H1 (cell line): ENCODE measurements around the gene RIMBP2. TPM values are rescaled to one million over a fixed set of nuclear protein-coding genes. Genes with fewer than 3 reads are reported as not detected.

Source experiments
- CTCF ChIA-PET: fragments of 300-600 bp; sonication (Branson Sonifier 250); formaldehyde crosslinking; loops from one replicate; lab custom pipeline; 2021; ENCODE audit not compliant: partially characterized antibody; lab: Charles Lee
- POLR2A ChIA-PET: fragments of 300-600 bp; sonication (Branson Sonifier 250); formaldehyde crosslinking; loops from one replicate; lab custom pipeline; 2021; ENCODE audit warnings: inconsistent platforms; ENCODE audit not compliant: partially characterized antibody; lab: Charles Lee
- DNase-seq, 2 experiments: peaks; one replicate each; pipeline versions ENCODE4 v3.0.0 to v3.0.0-alpha.2; 2010 to 2022; ENCODE audit warnings: low spot score in 2 of 2, low read depth in 1 of 2, mixed read lengths in 1 of 2
- FAIRE-seq: peaks from 2 replicates; lab custom pipeline; 2011; peaks lifted over from hg19 to GRCh38; lab: Jason Lieb, UNC
- H2AFZ ChIP-seq: 2 replicates; pipeline ENCODE4 v1.8.1; 2012; ENCODE audit warnings: low read length, inconsistent platforms
- H2AK5ac ChIP-seq: 2 replicates; pipeline ENCODE4 v1.6.1; 2013; ENCODE audit warnings: low read depth, low read length
- H2BK120ac ChIP-seq: replicated peaks from 2 replicates; pipeline ENCODE3; 2013; ENCODE audit warnings: low read depth, low read length, inconsistent platforms
- H2BK12ac ChIP-seq: 2 replicates; pipeline ENCODE4 v1.6.1; 2013; ENCODE audit warnings: low read depth, low read length
- H2BK15ac ChIP-seq: 2 replicates; pipeline ENCODE4 v1.6.1; 2013; ENCODE audit warnings: low read length
- H2BK20ac ChIP-seq: 2 replicates; pipeline ENCODE4 v1.6.1; 2013; ENCODE audit warnings: low read length
- H2BK5ac ChIP-seq: 2 replicates; pipeline ENCODE4 v1.6.1; 2013; ENCODE audit warnings: low read depth, low read length
- H3K14ac ChIP-seq: 2 replicates; pipeline ENCODE4 v1.6.1; 2013; ENCODE audit warnings: inconsistent platforms; ENCODE audit not compliant: insufficient read length
- H3K18ac ChIP-seq: 2 replicates; pipeline ENCODE4 v1.6.1; 2013; ENCODE audit warnings: low read length; ENCODE audit errors: extremely low read depth
- H3K23ac ChIP-seq: 2 replicates; pipeline ENCODE4 v1.6.1; 2013; ENCODE audit warnings: inconsistent platforms; ENCODE audit not compliant: insufficient read length
- H3K23me2 ChIP-seq: 2 replicates; pipeline ENCODE4 v1.6.1; 2013; ENCODE audit warnings: low read depth, low read length
- H3K27ac ChIP-seq: 2 replicates; pipeline ENCODE4 v1.6.1; 2011; ENCODE audit warnings: low read depth, low read length, inconsistent platforms
- H3K27me3 ChIP-seq, 4 experiments: replicated peaks in 1 of 4; 1 replicate in 1 of 4; 2 replicates in 3 of 4; pipeline versions ENCODE4 v1.6.1 to v1.8.1; 2011 to 2013; ENCODE audit warnings: low read length in 3 of 4, mild to moderate bottlenecking in 3 of 4, inconsistent platforms in 2 of 4, mixed read lengths in 2 of 4, moderate library complexity in 1 of 4; ENCODE audit not compliant: control insufficient read depth in 3 of 4, insufficient read depth in 3 of 4; ENCODE audit errors: extremely low read depth in 1 of 4
- H3K36me3 ChIP-seq, 4 experiments: 2 replicates each; pipeline versions ENCODE4 v1.6.1 to v1.8.1; 2011 to 2013; ENCODE audit warnings: mild to moderate bottlenecking in 4 of 4, low read length in 3 of 4, moderate library complexity in 2 of 4, control low read depth in 1 of 4, inconsistent platforms in 1 of 4; ENCODE audit not compliant: insufficient read depth in 4 of 4, control insufficient read depth in 2 of 4
- H3K4ac ChIP-seq: replicated peaks from 2 replicates; pipeline ENCODE3; 2013; ENCODE audit warnings: low read length, low read depth, mixed read lengths, inconsistent platforms; ENCODE audit not compliant: insufficient read length
- H3K4me1 ChIP-seq, 4 experiments: replicated peaks in 1 of 4; 1 replicate in 1 of 4; 2 replicates in 3 of 4; pipeline versions ENCODE4 v1.6.1 to v1.8.1; 2011 to 2013; ENCODE audit warnings: low read length in 3 of 4, inconsistent platforms in 2 of 4, mixed read lengths in 1 of 4; ENCODE audit not compliant: insufficient read depth in 4 of 4, control insufficient read depth in 3 of 4
- H3K4me2 ChIP-seq, 2 experiments: 2 replicates each; pipeline versions ENCODE4 v1.6.1 to v1.8.1; 2011 to 2013; ENCODE audit warnings: low read depth in 2 of 2, low read length in 2 of 2, control low read depth in 1 of 2, inconsistent platforms in 1 of 2, mild to moderate bottlenecking in 1 of 2; ENCODE audit not compliant: insufficient read depth in 1 of 2
- H3K4me3 ChIP-seq, 4 experiments: fragments of 200-600, 300-600 bp in 1 of 4; sonication (generic), shearing (Covaris generic), sonication (Bioruptor Twin) in 1 of 4; 2 replicates each; pipeline versions ENCODE4 v1.5.1 to v1.8.1; 2011 to 2016; ENCODE audit warnings: low read length in 4 of 4, low read depth in 3 of 4, control low read depth in 2 of 4, inconsistent platforms in 2 of 4, mild to moderate bottlenecking in 2 of 4, mixed read lengths in 1 of 4, moderate library complexity in 1 of 4; ENCODE audit not compliant: insufficient read depth in 2 of 4; ENCODE audit errors: extremely low read depth in 1 of 4
- H3K56ac ChIP-seq: replicated peaks from 2 replicates; pipeline ENCODE3; 2013; ENCODE audit warnings: low read depth, mild to moderate bottlenecking, mixed read lengths, low read length, inconsistent platforms; ENCODE audit not compliant: insufficient read length
- H3K79me1 ChIP-seq: 2 replicates; pipeline ENCODE4 v1.6.1; 2013; ENCODE audit warnings: low read depth, low read length, control low read depth
- H3K79me2 ChIP-seq, 2 experiments: 2 replicates each; pipeline versions ENCODE4 v1.6.1 to v1.8.1; 2012 to 2013; ENCODE audit warnings: low read length in 2 of 2, mild to moderate bottlenecking in 2 of 2, inconsistent platforms in 1 of 2; ENCODE audit not compliant: insufficient read depth in 2 of 2, control insufficient read depth in 1 of 2
- H3K9ac ChIP-seq, 4 experiments: replicated peaks in 1 of 4; 1 replicate in 1 of 4; 2 replicates in 3 of 4; pipeline versions ENCODE4 v1.6.1 to v1.8.1; 2011 to 2013; ENCODE audit warnings: low read depth in 3 of 4, low read length in 3 of 4, control low read depth in 2 of 4, mild to moderate bottlenecking in 2 of 4, moderate library complexity in 2 of 4, inconsistent platforms in 1 of 4; ENCODE audit errors: extremely low read depth in 1 of 4
- H3K9me3 ChIP-seq, 2 experiments: 2 replicates each; pipeline versions ENCODE4 v1.6.1 to v1.8.1; 2012 to 2013; ENCODE audit warnings: mild to moderate bottlenecking in 2 of 2, moderate library complexity in 2 of 2, control low read depth in 1 of 2, inconsistent platforms in 1 of 2, low read depth in 1 of 2, low read length in 1 of 2, mixed read lengths in 1 of 2; ENCODE audit not compliant: insufficient read depth in 2 of 2
- H4K20me1 ChIP-seq, 2 experiments: replicated peaks in 1 of 2; 2 replicates each; pipeline versions ENCODE3 to v1.8.1; 2011 to 2013; ENCODE audit warnings: inconsistent platforms in 2 of 2, low read length in 2 of 2, mild to moderate bottlenecking in 1 of 2; ENCODE audit not compliant: insufficient read depth in 2 of 2, control insufficient read depth in 1 of 2
- H4K5ac ChIP-seq: 2 replicates; pipeline ENCODE4 v1.6.1; 2013; ENCODE audit warnings: low read length, low read depth, mixed read lengths, inconsistent platforms; ENCODE audit not compliant: insufficient read length
- H4K8ac ChIP-seq: 2 replicates; pipeline ENCODE4 v1.8.0; 2013; ENCODE audit warnings: mild to moderate bottlenecking, moderate library complexity, low read length, inconsistent platforms; ENCODE audit not compliant: insufficient read depth; ENCODE audit errors: extremely low read depth
- H4K91ac ChIP-seq: replicated peaks from 2 replicates; pipeline ENCODE3; 2013; ENCODE audit warnings: low read length, mixed read lengths, inconsistent platforms; ENCODE audit not compliant: insufficient read length
- EZH2 ChIP-seq: fragments of 200-600 bp; sonication (generic); IDR thresholded peaks from 2 replicates; pipeline ENCODE4 v1.7.1; 2012; ENCODE audit warnings: low read depth, mild to moderate bottlenecking, moderate library complexity, low read length, inconsistent platforms; ENCODE audit not compliant: severe bottlenecking
- FOSL1 ChIP-seq: IDR thresholded peaks from 2 replicates; pipeline ENCODE4 v1.6.1; 2011; ENCODE audit warnings: mild to moderate bottlenecking, low read depth, low read length, moderate library complexity; ENCODE audit not compliant: insufficient read depth
- GTF2F1 ChIP-seq: IDR thresholded peaks from 2 replicates; pipeline ENCODE4 v1.6.1; 2012; ENCODE audit warnings: low read depth, low read length, improper control_type of control experiment, borderline replicate concordance
- HDAC2 ChIP-seq, 2 experiments: fragments of 300-600 bp in 1 of 2; sonication (generic) in 1 of 2; IDR thresholded peaks; 2 replicates each; pipeline ENCODE4 v1.6.1; 2011 to 2012; ENCODE audit warnings: low read depth in 2 of 2, low read length in 2 of 2, mild to moderate bottlenecking in 2 of 2, moderate library complexity in 2 of 2, borderline replicate concordance in 1 of 2, inconsistent platforms in 1 of 2
- JUND ChIP-seq: IDR thresholded peaks from 2 replicates; pipeline ENCODE4 v1.6.1; 2011; ENCODE audit warnings: mild to moderate bottlenecking, improper control_type of control experiment, low read length
- KDM4A ChIP-seq: IDR thresholded peaks from one replicate; pipeline ENCODE4 v1.7.1; 2012; ENCODE audit warnings: low read depth, mild to moderate bottlenecking, moderate library complexity, low read length, inconsistent platforms; ENCODE audit not compliant: severe bottlenecking
- KDM5A ChIP-seq: fragments of 200-600 bp; IDR thresholded peaks from 2 replicates; pipeline ENCODE4 v1.7.1; 2012; ENCODE audit warnings: mild to moderate bottlenecking, low read length, inconsistent platforms, mixed read lengths
- SAP30 ChIP-seq: fragments of 300-600 bp; sonication (generic); IDR thresholded peaks from 2 replicates; pipeline ENCODE4 v1.7.1; 2012; ENCODE audit warnings: low read length, moderate library complexity, mild to moderate bottlenecking, inconsistent platforms; ENCODE audit not compliant: insufficient read depth, insufficient replicate concordance
- SIX5 ChIP-seq: IDR thresholded peaks from 2 replicates; pipeline ENCODE4 v1.6.1; 2011; ENCODE audit warnings: mild to moderate bottlenecking, low read depth, low read length
- SP1 ChIP-seq: IDR thresholded peaks from 2 replicates; pipeline ENCODE4 v1.6.1; 2011; ENCODE audit warnings: low read depth, low read length
- SUZ12 ChIP-seq: fragments of 200-600 bp; sonication (generic); IDR thresholded peaks from 2 replicates; pipeline ENCODE4 v1.6.1; 2012; ENCODE audit warnings: mild to moderate bottlenecking, inconsistent platforms, low read length, moderate library complexity, mixed read lengths
- ZNF274 ChIP-seq: IDR thresholded peaks from 2 replicates; pipeline ENCODE4 v1.7.0; 2012; ENCODE audit warnings: low read length, borderline replicate concordance; ENCODE audit errors: extremely low read depth
- WGBS, 2 experiments: shearing (Covaris generic) in 1 of 2; methylation state at CpG; one replicate each; pipeline versions ENCODE4 v1.1.6 to v1.1.7; 2013 to 2015; ENCODE audit warnings: low lambda C conversion rate in 2 of 2, mixed read lengths in 2 of 2, inconsistent platforms in 1 of 2, low coverage in 1 of 2, missing lambda C conversion rate in 1 of 2; ENCODE audit not compliant: insufficient replicate concordance in 2 of 2, insufficient coverage in 1 of 2, insufficient read length in 1 of 2; ENCODE audit errors: extremely low coverage in 1 of 2, missing lambda C conversion rate in 1 of 2; 5-methylcytosine and 5-hydroxymethylcytosine counted together
- polyA plus RNA-seq, 7 experiments: library from polyadenylated mRNA; depleted of rRNA in 3 of 7; stranded (reverse) in 5 of 7; unstranded in 2 of 7; fragments of >200 nt in 5 of 7; fragments of 200-250 nt in 2 of 7; gene quantifications; 1 replicate in 5 of 7; 2 replicates in 1 of 7; 4 replicates in 1 of 7; pipeline versions ENCODE4 v1.2.1 to v1.2.3, GENCODE V29; 2011 to 2013; ENCODE audit warnings: missing spikeins in 2 of 7, mixed read lengths in 2 of 7
- total RNA-seq: library from RNA; stranded (reverse); fragmentation: NEBNext Ultra II Directional; extraction: Animal tissue kit (Norgen Biotek cat#: 25700); gene quantifications from 2 replicates; pipeline ENCODE4 v1.2.1, GENCODE V29; 2021

RIMBP2 gene
- total and polyA plus RNA-seq, 2 of the 8 experiments (the other 6 are each of a cell fraction or from before 2014, with no cell fraction given) = 0.18 to 0.65 TPM

- H3K14ac ChIP-seq = no peak overlapping the region
- no peaks in the 10 kb centered on the region for H3K36me3 ChIP-seq
- no peak overlapping the region for H3K18ac ChIP-seq
- no peaks in the 10 kb centered on the region for H3K23me2 ChIP-seq
- no peak overlapping the region for H3K4ac ChIP-seq
- DNase-seq (no peak), FAIRE-seq (no peak)
- H2AFZ ChIP-seq = no peak overlapping the region
- no peak overlapping the region for H3K56ac ChIP-seq
- ChIA-PET CTCF (interaction anchor here (0.8 to 1.4 kb wide), 6 partner anchors 30 to 290 kb away, joined by 3 to 5 read pairs (median 4); no protein-coding TSS in a partner anchor), POLR2A (interaction anchor here (0.6 kb wide), 1 partner anchor 8 kb away, joined by 3 read pairs; no protein-coding TSS in a partner anchor)
- no peaks in the 10 kb centered on the region for H3K9me3 ChIP-seq
- no peaks in the 10 kb centered on the region for H3K27me3 ChIP-seq
- no peak overlapping the region for H3K4me3 ChIP-seq
- H2BK15ac ChIP-seq = no peak overlapping the region
- H3K4me1 ChIP-seq = peaks cover 0 to 6% (median 0%) of the 10 kb centered on the region in 4 experiments; a peak in 1 of 7 replicates
- H2BK5ac ChIP-seq = 0 out of 2 replicates have a peak overlapping the region, but pooled peaks have one; percentile 16
- H2BK120ac ChIP-seq = no peak overlapping the region
- H3K4me2 ChIP-seq = no peak overlapping the region
- H2AK5ac ChIP-seq = no peak overlapping the region
- WGBS, 2 experiments = 87% methylated on average over 22 of the region's 22 CpGs; no CpG with 5 or more reads in 1 of the 2 experiments
- no peak overlapping the region for H3K9ac ChIP-seq
- no peaks in the 10 kb centered on the region for H3K79me1 ChIP-seq
- H4K5ac ChIP-seq = no peak overlapping the region
- H2BK12ac ChIP-seq = no peak overlapping the region
- H4K8ac ChIP-seq = 0 out of 2 replicates have a peak overlapping the region, but pooled peaks have one; percentile 2
- H2BK20ac ChIP-seq = no peak overlapping the region
- no peak overlapping the region for H3K23ac ChIP-seq
- no peaks in the 10 kb centered on the region for H3K79me2 ChIP-seq
- no peaks in the 10 kb centered on the region for H4K20me1 ChIP-seq
- no peak overlapping the region for H4K91ac ChIP-seq
- no peak overlapping the region for H3K27ac ChIP-seq
- TF ChIP-seq SAP30 = no peak
- TF ChIP-seq SIX5 = no peak
- TF ChIP-seq SUZ12 = no peak
- no peak for TF ChIP-seq ZNF274
- TF ChIP-seq EZH2 = no peak
- no peak for TF ChIP-seq KDM4A
- no peak for TF ChIP-seq KDM5A
- TF ChIP-seq GTF2F1 = no peak
- TF ChIP-seq FOSL1 = no peak
- TF ChIP-seq HDAC2 (IDR thresholded peaks at IDR 0.05; ENCODE audit: borderline replicate concordance in 1 of 2, low read depth in 2 of 2, low read length in 2 of 2) = no peak
- TF ChIP-seq SP1 = no peak
- TF ChIP-seq JUND = no peak
These were observed 254.1 kb downstream of the RIMBP2 start for GRCh38 chr12:130461839-130462557.
